ENCODE data around the gene FBN2.
"Not testable (repeated sequence)": the region's sequence is repeated elsewhere in the genome, so short reads cannot be mapped to it uniquely, and the experiment has no call there.

The FBN2 gene

DNA sequence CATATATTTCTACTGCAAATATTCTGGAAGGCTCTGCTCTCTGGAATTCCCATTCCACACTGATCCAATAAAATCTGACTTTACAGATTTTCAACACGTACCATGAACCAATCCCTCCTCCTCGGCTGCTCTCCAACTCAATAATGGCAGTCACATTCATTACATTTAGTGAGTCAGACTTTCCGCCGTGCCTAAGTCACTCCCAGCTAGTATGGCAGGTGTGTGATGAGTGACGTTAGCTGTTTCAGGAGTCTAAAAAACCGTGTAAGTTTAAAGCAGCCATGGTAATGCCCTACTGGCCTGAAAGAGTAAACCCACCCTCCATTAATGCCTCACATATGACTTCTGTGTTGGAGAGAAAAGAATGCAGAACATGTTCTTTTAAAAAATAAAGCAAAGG lies 3.3 kb downstream of the FBN2 start:
- DNase-seq (ENCODE audit: low spot score), result no peak

DNA sequence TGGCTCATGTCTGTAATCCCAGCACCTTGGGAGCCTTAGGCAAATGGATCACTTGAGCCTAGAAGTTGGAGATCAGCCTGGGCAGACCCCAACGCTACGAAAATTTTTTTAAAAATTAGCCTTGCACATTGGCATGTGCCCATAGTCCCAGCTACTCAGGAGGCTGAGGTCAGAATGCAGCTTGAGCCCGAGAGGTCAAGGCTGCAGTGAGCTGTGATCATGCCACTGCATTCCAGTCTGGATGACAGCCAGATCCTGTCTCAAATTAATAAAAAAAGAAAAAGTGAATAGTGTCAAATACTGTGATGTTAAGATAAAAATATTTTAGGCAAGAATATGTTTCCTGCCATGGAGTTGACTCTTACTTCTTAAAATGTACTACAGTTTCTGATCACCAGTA lies 5.3 kb downstream of the FBN2 start:
- no peak for DNase-seq (ENCODE audit: low spot score)

- DNase-seq (ENCODE audit: low spot score), result no peak
These were observed 5.9 kb downstream of the FBN2 start for GRCh38 chr5:128532127-128532526.

DNA sequence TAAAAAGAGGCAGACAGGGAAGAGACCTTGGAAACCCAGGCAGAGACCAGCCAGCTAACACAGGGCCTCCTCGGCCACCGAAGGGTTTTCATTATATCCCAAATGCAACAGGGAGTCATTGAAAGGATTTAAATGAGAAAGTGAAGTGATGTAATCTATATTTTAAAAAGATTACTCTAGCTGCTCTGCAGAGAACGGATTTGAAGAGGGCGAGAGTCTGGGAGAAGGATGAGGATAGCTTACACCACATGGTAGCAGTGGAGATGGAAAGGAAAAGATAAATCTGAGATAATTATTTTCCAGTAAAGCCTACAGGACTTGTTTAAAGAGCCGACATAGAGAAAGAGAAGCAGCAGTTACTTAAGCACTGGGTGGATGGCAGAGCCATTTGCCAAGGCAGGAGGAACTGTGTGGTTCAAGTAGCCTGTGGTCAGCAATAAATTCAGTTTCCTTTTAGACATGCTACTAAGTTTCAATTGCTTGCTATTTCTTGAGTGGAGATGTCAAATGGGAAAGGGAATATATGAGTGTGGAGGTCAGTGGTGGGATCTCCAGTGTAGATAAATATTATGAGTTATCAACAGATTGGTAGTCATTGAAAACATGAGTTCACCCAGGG lies 9.3 kb downstream of the FBN2 start:
- DNase-seq (ENCODE audit: low spot score), result no peak

GRCh38 chr5:128528126-128528525 lies 9.9 kb downstream of the FBN2 start:
- no peak for DNase-seq (ENCODE audit: low spot score)

- DNase-seq (ENCODE audit: low spot score), result no peak
These were observed 11.0 kb downstream of the FBN2 start for GRCh38 chr5:128527077-128527476.

- no peak for DNase-seq (ENCODE audit: low spot score)
These were observed 15.7 kb downstream of the FBN2 start for GRCh38 chr5:128522336-128522735.

GRCh38 chr5:128519827-128520226 lies 18.2 kb downstream of the FBN2 start:
- DNase-seq (ENCODE audit: low spot score), result no peak

GRCh38 chr5:128516978-128517377 lies 21.1 kb downstream of the FBN2 start:
- DNase-seq (ENCODE audit: low spot score), result no peak

DNA sequence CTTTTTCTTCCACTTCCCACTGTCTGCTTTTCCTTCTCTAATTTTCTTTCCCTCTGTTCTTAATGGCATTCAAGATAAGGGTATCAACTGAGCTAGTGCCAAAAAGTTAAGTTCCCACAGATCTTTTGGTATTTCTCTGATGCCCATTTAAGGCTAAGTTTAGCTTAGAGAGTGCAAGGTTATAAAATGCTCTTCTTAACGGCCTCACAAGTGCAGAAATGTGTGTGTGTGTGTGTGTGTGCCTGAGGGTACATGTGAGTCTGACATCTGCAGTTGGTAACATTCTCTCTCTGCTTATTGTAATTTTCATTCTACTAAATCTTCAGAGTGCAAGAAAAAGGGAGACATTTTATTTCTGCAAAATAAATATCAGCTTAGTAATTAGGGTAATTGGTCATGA lies 24.2 kb downstream of the FBN2 start:
- DNase-seq (ENCODE audit: low spot score), result no peak

DNA sequence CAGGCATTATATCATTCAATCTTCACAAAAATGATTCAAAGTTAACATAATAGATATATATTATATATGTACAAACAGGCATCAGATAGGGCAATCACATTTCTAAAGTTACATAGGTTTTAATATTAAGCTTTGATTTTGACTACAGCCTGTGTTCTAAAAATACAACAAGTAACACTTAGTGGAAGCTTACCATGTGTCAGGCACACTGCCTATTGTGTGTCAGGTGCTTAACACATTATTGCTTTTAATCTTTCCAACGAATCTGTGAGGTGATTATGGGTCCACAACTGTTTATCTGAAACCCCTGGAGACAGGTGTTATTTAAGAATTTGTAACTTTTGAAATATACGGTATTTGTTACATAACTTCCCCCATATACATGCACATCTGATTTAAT lies 25.2 kb downstream of the FBN2 start:
- DNase-seq (ENCODE audit: low spot score), result no peak

DNA sequence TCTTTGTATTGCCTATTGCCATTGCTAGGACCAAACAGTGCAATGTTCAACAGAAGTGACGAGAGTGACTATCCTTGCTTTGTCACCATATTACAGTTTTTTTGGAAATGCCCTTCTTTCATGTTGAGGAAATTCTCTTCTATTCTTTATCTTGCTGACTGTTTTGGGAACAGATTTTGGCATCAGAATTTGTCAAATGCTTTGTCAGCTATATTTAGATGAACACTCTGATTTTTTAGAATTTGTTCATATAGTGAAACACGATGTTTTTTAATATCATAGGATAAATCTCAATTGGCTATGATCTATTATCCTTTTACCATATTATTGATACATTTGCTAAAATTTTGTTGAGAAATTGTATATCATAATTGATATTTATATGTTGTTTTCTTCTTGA lies 31.4 kb downstream of the FBN2 start:
- DNase-seq (ENCODE audit: low spot score), result no peak

- DNase-seq (ENCODE audit: low spot score), result not testable (repeated sequence)
These were observed 34.3 kb downstream of the FBN2 start for GRCh38 chr5:128503727-128504126.

GRCh38 chr5:128498844-128499455 lies 39.1 kb downstream of the FBN2 start:
- no peak for DNase-seq (ENCODE audit: low spot score)

DNA sequence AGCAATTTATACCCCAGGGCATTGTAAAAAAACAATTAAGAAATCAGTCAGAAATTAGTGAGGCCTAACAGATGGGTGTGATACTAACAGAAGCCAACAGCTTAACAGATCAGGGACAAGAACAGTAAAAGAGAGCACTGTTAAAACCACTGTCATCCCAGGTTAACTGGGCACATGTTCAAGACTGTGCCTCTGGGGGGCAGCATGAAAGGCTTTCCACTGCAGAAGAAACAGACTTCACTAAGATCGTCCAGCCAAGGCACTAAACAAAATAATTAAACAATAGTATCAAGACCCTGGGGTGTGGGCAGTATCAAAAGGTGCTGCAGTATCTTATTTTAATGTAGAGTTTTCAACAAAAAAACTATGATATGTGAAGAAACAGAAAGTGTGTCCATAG lies 43.5 kb downstream of the FBN2 start:
- no peak for DNase-seq (ENCODE audit: low spot score)

GRCh38 chr5:128493657-128494329 lies 44.3 kb downstream of the FBN2 start:
- DNase-seq (ENCODE audit: low spot score), result no peak

DNA sequence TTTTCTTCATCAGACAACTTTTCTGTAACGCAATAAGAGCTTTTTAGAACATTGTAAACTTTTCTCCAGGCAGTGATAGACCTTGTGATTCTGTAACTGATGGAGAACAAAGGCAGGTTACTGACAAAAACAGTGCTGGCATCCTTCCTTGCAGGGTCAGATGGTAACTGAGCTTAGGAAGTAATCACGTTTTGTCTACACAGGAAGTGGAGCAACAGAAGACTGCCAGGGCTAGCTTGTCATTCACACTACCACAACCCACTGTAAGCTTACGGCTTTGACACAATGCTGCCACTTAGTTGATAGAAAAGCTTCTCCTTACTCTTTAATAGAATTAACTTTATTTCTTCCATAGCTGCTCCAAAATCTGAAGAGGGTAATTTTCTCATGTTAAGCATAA lies 46.8 kb downstream of the FBN2 start:
- no peak for DNase-seq (ENCODE audit: low spot score)

DNA sequence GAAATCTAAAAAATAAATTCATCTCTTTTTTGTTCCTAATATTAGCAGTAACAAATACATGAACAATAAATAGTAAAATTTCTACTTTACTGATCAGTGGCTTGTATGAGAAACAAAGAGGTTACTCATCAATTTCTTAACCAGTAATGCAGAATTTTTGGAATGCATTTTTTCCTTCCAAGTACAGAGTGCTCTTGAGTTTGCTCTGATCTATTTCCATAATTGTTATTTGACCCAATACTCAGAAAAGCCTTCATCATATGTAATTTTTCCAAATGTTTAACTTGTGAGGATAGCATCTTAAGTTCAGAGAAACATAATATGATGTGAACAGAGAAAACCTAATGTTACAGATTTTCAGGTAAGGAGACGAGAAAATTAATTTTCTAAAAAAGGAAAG lies 47.3 kb downstream of the FBN2 start:
- no peak for DNase-seq (ENCODE audit: low spot score)

DNA sequence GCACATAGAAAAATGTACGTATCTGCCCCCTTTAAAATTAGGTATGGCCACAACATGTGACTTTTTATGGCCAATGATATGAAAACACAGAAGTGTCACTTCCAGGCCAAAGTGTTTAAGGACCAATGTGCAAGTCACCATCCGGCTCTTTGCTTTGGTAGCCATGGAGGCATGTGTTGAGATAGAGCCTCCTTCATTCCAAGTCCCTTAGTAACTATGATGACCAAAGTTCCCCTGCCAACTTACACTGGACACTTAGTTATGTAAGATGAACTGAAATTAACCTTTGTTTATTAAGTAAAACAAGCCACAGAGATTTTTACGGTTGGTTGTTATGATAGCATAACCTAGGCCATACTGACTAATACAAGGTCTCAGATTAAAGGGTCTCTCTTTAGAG lies 51.0 kb downstream of the FBN2 start:
- no peak for DNase-seq (ENCODE audit: low spot score)

DNA sequence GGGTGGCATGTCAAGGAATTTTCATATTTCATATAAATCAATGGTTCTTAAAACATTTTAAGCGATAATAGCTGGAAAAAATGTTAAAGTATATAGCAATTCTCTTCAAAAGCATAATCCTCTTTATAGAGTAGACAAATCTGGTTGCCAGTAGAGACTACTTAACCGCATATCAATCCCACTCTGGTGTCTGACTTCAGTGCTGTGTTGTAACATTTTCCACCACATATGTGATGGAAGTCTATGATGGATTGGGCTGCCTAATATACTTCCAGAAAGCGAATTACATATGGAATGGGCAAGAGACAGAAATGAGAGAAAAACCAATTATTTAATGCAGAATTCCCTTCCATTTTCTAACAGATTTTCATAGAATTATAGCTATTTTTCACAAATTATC lies 54.3 kb downstream of the FBN2 start:
- DNase-seq (ENCODE audit: low spot score), result no peak

DNA sequence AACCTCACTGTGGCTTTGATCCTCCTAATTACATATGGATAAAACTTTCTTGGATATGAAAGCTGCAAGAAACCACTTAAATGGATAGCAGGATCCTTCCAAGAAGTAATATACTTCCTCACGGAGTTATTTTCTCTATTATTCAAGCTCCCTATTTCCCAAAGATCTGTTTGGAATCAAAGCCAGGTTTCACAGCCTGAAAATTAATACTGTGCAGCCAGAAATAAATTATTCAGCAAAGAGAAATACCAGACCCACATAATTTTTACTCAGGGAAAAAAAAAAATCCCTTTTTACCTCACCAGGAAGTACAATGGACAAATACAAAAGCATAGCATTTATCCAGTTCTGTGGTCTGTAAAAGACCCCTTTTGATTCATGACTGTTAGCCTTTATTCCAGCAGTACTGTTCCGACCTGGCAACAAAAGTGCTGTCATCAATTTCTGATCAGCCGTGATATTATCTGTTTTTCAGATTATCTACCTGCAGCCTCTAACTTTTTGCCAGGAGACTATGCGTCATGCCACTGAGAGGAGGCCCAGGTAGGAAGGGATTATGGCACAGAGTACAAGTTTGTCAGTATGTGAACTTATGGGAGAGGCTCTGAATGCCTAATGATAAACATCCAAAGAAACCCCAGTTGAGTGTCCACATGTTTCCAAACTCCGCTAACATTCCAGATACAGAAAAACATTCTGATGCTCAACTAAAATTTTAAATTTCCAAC lies 57.0 kb downstream of the FBN2 start:
- no peak for DNase-seq (ENCODE audit: low spot score)

- DNase-seq (ENCODE audit: low spot score), result no peak
These were observed 57.9 kb downstream of the FBN2 start for GRCh38 chr5:128480158-128480557.
